ENCODE results near the gene SPNS1.

SPNS1 gene

GRCh38 chr16:29025735-29026134 lies 51.2 kb downstream of the SPNS1 start:
- peaks cover 6% of the 10 kb centered on the region for H3K36me3 Mint-ChIP-seq (ENCODE audit: insufficient read depth)
- peak overlapping the region; percentile 51 for H3K27ac Mint-ChIP-seq (ENCODE audit: low read depth)
- no peaks in the 10 kb centered on the region for H3K27me3 Mint-ChIP-seq
- ATAC-seq (replicated peaks; ENCODE audit: extremely low read depth, poor library complexity, severe bottlenecking) = no peak
- no peak for DNase-seq (ENCODE audit: low spot score in 2 of 2)
- no peaks in the 10 kb centered on the region for H3K9me3 Mint-ChIP-seq
- no peak overlapping the region for H3K4me3 Mint-ChIP-seq
- H3K4me1 Mint-ChIP-seq = peaks cover 49% of the 10 kb centered on the region

GRCh38 chr16:29028457-29029167 lies 54.0 kb downstream of the SPNS1 start:
- H3K36me3 Mint-ChIP-seq (ENCODE audit: insufficient read depth) = peaks cover 4% of the 10 kb centered on the region
- H3K27me3 Mint-ChIP-seq = no peaks in the 10 kb centered on the region
- ATAC-seq (replicated peaks; ENCODE audit: extremely low read depth, poor library complexity, severe bottlenecking) (no peak), DNase-seq (ENCODE audit: low spot score in 2 of 2) (no peak)
- peaks cover 36% of the 10 kb centered on the region for H3K4me1 Mint-ChIP-seq
- H3K9me3 Mint-ChIP-seq = no peaks in the 10 kb centered on the region
- peak overlapping the region; percentile 32 for H3K4me3 Mint-ChIP-seq
- peak overlapping the region; percentile 67 for H3K27ac Mint-ChIP-seq (ENCODE audit: low read depth)

- DNase-seq (ENCODE audit: low spot score in 2 of 2) (peak in 1 of 2 donors; percentile 49), ATAC-seq (replicated peaks; ENCODE audit: extremely low read depth, poor library complexity, severe bottlenecking) (peak; percentile 94)
- peak overlapping the region; percentile 67 for H3K27ac Mint-ChIP-seq (ENCODE audit: low read depth)
- no peaks in the 10 kb centered on the region for H3K27me3 Mint-ChIP-seq
- peaks cover 28% of the 10 kb centered on the region for H3K4me1 Mint-ChIP-seq
- no peaks in the 10 kb centered on the region for H3K9me3 Mint-ChIP-seq
- H3K4me3 Mint-ChIP-seq = peak overlapping the region; percentile 32
- H3K36me3 Mint-ChIP-seq (ENCODE audit: insufficient read depth) = peaks cover 3% of the 10 kb centered on the region
These were observed 54.8 kb downstream of the SPNS1 start for GRCh38 chr16:29029168-29029994.

- no peak overlapping the region for H3K4me3 Mint-ChIP-seq
- no peak overlapping the region for H3K27ac Mint-ChIP-seq (ENCODE audit: low read depth)
- H3K36me3 Mint-ChIP-seq (ENCODE audit: insufficient read depth) = peaks cover 3% of the 10 kb centered on the region
- H3K9me3 Mint-ChIP-seq = no peaks in the 10 kb centered on the region
- DNase-seq (ENCODE audit: low spot score in 2 of 2) = no peak
- H3K4me1 Mint-ChIP-seq = peaks cover 23% of the 10 kb centered on the region
- ATAC-seq (replicated peaks; ENCODE audit: extremely low read depth, poor library complexity, severe bottlenecking) = no peak
- no peaks in the 10 kb centered on the region for H3K27me3 Mint-ChIP-seq
These were observed 55.7 kb downstream of the SPNS1 start for GRCh38 chr16:29030086-29030840.
